Measurements from ENCODE around the gene CDON.

CDON gene

DNA sequence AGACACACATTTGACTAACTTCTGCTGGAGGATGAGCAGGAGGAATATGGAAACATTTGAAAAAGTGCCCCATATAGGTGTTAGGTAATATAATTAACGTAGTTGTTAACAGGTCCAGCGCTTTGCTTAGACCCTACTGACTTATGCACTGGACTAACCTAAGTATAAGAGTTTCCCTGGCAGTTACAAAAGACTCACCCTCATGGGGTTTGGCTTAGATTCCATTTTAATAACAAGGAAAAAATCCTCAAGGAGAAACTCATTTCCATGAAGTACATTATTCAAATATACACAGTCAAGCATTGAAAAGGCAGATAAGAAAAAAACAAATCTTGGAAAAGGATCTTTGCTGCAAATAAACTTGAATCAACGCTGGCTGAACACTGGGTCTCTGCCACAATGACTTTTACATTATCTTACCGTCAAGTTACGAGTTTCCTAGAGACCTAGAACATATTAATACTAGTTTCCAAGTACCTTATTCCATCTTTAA is 27.7 kb downstream of the CDON start:
- TF ChIP-seq CREB1 (IDR thresholded peaks at IDR 0.05; ENCODE audit: low read depth): no peak
- TF ChIP-seq NFIC (IDR thresholded peaks at IDR 0.05): no peak
- TF ChIP-seq RAD21 (IDR thresholded peaks at IDR 0.05; ENCODE audit: low read depth): no peak
- no peak for TF ChIP-seq TEAD4 (IDR thresholded peaks at IDR 0.05)
- no peak for TF ChIP-seq YY1 (IDR thresholded peaks at IDR 0.05; ENCODE audit: low read depth)
- TF ChIP-seq TCF12 (IDR thresholded peaks at IDR 0.05; ENCODE audit: low read depth): no peak
- no peak for TF ChIP-seq CEBPB (IDR thresholded peaks at IDR 0.05)
- TF ChIP-seq, protein P1, sequence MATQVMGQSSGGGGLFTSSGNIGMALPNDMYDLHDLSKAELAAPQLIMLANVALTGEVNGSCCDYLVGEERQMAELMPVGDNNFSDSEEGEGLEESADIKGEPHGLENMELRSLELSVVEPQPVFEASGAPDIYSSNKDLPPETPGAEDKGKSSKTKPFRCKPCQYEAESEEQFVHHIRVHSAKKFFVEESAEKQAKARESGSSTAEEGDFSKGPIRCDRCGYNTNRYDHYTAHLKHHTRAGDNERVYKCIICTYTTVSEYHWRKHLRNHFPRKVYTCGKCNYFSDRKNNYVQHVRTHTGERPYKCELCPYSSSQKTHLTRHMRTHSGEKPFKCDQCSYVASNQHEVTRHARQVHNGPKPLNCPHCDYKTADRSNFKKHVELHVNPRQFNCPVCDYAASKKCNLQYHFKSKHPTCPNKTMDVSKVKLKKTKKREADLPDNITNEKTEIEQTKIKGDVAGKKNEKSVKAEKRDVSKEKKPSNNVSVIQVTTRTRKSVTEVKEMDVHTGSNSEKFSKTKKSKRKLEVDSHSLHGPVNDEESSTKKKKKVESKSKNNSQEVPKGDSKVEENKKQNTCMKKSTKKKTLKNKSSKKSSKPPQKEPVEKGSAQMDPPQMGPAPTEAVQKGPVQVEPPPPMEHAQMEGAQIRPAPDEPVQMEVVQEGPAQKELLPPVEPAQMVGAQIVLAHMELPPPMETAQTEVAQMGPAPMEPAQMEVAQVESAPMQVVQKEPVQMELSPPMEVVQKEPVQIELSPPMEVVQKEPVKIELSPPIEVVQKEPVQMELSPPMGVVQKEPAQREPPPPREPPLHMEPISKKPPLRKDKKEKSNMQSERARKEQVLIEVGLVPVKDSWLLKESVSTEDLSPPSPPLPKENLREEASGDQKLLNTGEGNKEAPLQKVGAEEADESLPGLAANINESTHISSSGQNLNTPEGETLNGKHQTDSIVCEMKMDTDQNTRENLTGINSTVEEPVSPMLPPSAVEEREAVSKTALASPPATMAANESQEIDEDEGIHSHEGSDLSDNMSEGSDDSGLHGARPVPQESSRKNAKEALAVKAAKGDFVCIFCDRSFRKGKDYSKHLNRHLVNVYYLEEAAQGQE (IDR thresholded peaks at IDR 0.05; ENCODE audit: low read depth): no peak

DNA sequence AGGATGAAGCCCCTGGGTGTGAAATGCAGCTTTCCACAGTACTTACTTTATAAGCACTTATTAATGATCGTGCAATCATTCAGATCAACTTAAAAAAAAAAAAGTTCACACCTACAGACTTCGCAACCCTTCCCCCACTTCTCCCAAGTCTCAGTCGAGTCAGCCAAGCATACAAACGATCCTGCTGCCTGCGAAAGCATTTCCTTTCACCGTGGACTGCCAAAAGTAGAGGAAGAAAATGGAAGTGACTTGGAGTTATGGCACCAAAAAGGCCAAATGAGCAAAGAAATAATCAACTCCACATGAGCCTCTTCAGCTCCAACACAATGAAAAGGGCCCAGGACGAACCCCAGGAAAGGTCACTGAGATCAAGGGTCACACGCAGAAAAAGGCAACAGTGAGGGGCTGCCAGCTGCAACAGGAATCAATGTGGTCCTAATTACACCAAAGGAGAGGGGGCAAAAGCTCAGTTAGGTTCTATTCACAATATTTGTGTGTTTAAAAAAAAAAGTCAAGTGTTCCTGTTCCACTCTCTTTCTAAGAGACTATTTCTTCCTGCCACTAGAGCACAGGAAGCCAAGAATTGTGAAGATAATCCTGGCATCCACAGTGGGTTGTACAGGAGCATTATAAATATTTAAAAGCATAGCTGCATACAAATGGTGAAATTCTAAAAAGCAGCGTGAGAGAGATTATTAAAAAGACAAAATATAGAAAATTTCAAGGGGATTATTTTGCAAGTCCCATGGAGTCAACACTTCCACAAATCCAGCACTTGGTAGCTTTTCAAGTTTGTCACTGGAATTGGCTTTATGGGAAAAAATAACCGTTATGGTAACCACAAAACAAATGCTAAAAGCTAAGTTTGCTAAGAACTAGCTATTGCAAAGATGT is 28.4 kb downstream of the CDON start:
- TF ChIP-seq, protein P1 (IDR thresholded peaks at IDR 0.05; ENCODE audit: low read depth): no peak
- TF ChIP-seq TEAD4 (IDR thresholded peaks at IDR 0.05) (no peak), TAF1 (IDR thresholded peaks at IDR 0.05; ENCODE audit: low read depth) (no peak), YY1 (IDR thresholded peaks at IDR 0.05; ENCODE audit: low read depth) (no peak), CREB1 (IDR thresholded peaks at IDR 0.05; ENCODE audit: low read depth) (no peak), NFIC (IDR thresholded peaks at IDR 0.05) (no peak)

DNA sequence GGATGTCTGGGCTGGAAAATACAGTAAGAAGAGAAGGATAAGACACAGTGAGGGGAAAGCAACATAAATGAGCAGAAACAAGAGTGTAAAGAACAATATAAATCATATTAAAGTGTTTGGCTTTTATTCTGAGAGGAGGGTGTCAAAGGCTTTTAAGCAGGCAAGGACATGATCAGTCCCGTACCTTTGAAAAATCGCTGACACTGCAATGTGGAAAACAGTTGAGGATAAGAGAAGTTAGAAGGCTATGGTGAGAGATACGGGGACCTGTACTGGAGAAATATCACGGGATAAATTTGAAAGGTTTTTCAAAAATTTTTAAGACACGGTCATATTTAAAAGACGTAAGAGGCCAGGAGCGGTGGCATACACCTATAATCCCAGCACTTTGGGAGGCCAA is 30.3 kb downstream of the CDON start:
- TF ChIP-seq YY1 (IDR thresholded peaks at IDR 0.05; ENCODE audit: low read depth) (no peak), CEBPB (IDR thresholded peaks at IDR 0.05) (no peak), TCF12 (IDR thresholded peaks at IDR 0.05; ENCODE audit: low read depth) (no peak), TEAD4 (IDR thresholded peaks at IDR 0.05) (no peak), NFIC (IDR thresholded peaks at IDR 0.05) (no peak), CREB1 (IDR thresholded peaks at IDR 0.05; ENCODE audit: low read depth) (no peak), RAD21 (IDR thresholded peaks at IDR 0.05; ENCODE audit: low read depth) (no peak), ZBTB7A (IDR thresholded peaks at IDR 0.05; ENCODE audit: low read depth) (no peak), EP300 (IDR thresholded peaks at IDR 0.05; ENCODE audit: borderline replicate concordance) (no peak), FOXM1 (IDR thresholded peaks at IDR 0.05; ENCODE audit: borderline replicate concordance, low read depth) (no peak), TAF1 (IDR thresholded peaks at IDR 0.05; ENCODE audit: low read depth) (no peak), EGR1 (IDR thresholded peaks at IDR 0.05) (no peak)
- TF ChIP-seq, protein P1 (IDR thresholded peaks at IDR 0.05; ENCODE audit: low read depth): no peak
- TF ChIP-seq, protein P2, sequence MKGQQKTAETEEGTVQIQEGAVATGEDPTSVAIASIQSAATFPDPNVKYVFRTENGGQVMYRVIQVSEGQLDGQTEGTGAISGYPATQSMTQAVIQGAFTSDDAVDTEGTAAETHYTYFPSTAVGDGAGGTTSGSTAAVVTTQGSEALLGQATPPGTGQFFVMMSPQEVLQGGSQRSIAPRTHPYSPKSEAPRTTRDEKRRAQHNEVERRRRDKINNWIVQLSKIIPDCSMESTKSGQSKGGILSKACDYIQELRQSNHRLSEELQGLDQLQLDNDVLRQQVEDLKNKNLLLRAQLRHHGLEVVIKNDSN (IDR thresholded peaks at IDR 0.05): no peak

DNA sequence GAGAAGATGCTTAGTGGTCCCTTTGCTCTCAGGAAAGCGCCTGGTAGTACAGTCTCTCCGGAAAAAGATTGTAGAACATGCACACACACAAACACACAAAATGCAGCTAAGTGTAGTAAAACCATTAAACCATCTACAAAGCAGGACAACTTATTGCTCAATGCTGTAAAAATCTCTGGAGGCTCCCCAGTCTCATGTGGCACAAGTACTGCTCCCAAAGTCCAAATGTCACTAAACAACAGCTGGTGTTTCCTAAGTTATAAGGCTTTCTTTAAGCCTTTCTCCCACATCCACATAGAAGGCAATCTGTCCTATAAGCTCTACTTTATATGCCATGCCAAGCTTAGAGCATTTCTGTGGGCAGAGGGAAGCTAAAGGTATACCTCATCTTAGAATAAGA is 32.9 kb downstream of the CDON start:
- TF ChIP-seq EP300 (IDR thresholded peaks at IDR 0.05; ENCODE audit: borderline replicate concordance) (no peak), FOXM1 (IDR thresholded peaks at IDR 0.05; ENCODE audit: borderline replicate concordance, low read depth) (no peak), RAD21 (IDR thresholded peaks at IDR 0.05; ENCODE audit: low read depth) (no peak), TEAD4 (IDR thresholded peaks at IDR 0.05) (no peak), EGR1 (IDR thresholded peaks at IDR 0.05) (no peak), TCF12 (IDR thresholded peaks at IDR 0.05; ENCODE audit: low read depth) (no peak), ZBTB7A (IDR thresholded peaks at IDR 0.05; ENCODE audit: low read depth) (no peak), NFIC (IDR thresholded peaks at IDR 0.05) (no peak), CEBPB (IDR thresholded peaks at IDR 0.05) (no peak), YY1 (IDR thresholded peaks at IDR 0.05; ENCODE audit: low read depth) (no peak), CREB1 (IDR thresholded peaks at IDR 0.05; ENCODE audit: low read depth) (no peak), TAF1 (IDR thresholded peaks at IDR 0.05; ENCODE audit: low read depth) (no peak)
- TF ChIP-seq, protein P2 (IDR thresholded peaks at IDR 0.05): no peak
- TF ChIP-seq, protein P1 (IDR thresholded peaks at IDR 0.05; ENCODE audit: low read depth): no peak
- TF ChIP-seq, protein P3, sequence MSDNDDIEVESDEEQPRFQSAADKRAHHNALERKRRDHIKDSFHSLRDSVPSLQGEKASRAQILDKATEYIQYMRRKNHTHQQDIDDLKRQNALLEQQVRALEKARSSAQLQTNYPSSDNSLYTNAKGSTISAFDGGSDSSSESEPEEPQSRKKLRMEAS (IDR thresholded peaks at IDR 0.05): no peak

Data from Ishikawa (cell line).